ENCODE data around the gene FNDC5. TPM values are rescaled to one million over a fixed set of nuclear protein-coding genes. Genes with fewer than 3 reads are reported as not detected.

The FNDC5 gene
- total and polyA plus RNA-seq, 10 of the 15 experiments (the other 5 are each of a cell fraction or from before 2014, with no cell fraction given), result 0.01 to 0.29 (median 0.19) TPM; not detected in 4

GRCh38 chr1:32891630-32892029 is 20.9 kb upstream of the FNDC5 start:
- no peak overlapping the region for H3K9ac ChIP-seq (ENCODE audit: control insufficient read depth, insufficient read depth, low read length)
- FAIRE-seq, result peak; percentile 44
- H2AFZ ChIP-seq (ENCODE audit: control insufficient read depth, low read depth, low read length), result no peak overlapping the region
- ATAC-seq, result no peak
- H4K20me1 ChIP-seq (ENCODE audit: control insufficient read depth, insufficient read depth), result no peaks in the 10 kb centered on the region
- no peaks in the 10 kb centered on the region for H3K79me2 ChIP-seq (ENCODE audit: control insufficient read depth, insufficient read depth, low read length)
- POLR2A ChIA-PET, result no interaction called here
- SMC1A ChIA-PET (ENCODE audit: uncharacterized antibody, unreplicated experiment), result no interaction called here
- WGBS (ENCODE audit: insufficient coverage, insufficient replicate concordance, low lambda C conversion rate, missing lambda C conversion rate), result 43% methylated on average over 3 of the region's 3 CpGs
- H3K4me3 ChIP-seq, result no peak overlapping the region
- in situ Hi-C loops (cut with MboI) (no loop called here), intact Hi-C loops (cut with micrococcal nuclease; ENCODE audit: unreplicated experiment) (no loop called here)
- CTCF ChIA-PET, result interaction anchor here (1.0 to 6.5 kb wide), 3 partner anchors 10 to 266 kb away, joined by 3 to 36 read pairs (median 4); partner anchors contain the start of gene TMEM54
- H3K36me3 ChIP-seq (ENCODE audit: control insufficient read depth in 2 of 2, insufficient read depth in 2 of 2, low read length in 1 of 2), result no peaks in the 10 kb centered on the region
- no peaks in the 10 kb centered on the region; the same call in 2 of the 3 replicates for H3K9me3 ChIP-seq (replicated peaks; ENCODE audit: control insufficient read depth, insufficient read depth, low read length)
- RAD21 ChIA-PET (ENCODE audit: unreplicated experiment), result interaction anchor here (1.0 to 1.3 kb wide), 2 partner anchors 163 to 179 kb away, joined by 3 to 4 read pairs; no protein-coding TSS in a partner anchor
- BruUV-seq (replicated peaks), result no TSS peak
- no peaks in the 10 kb centered on the region for H3K4me1 ChIP-seq (ENCODE audit: control insufficient read depth, insufficient read depth, low read length)
- no peak for DNase-seq (ENCODE audit: low read depth, low spot score)
- H3K27ac ChIP-seq (ENCODE audit: control insufficient read depth, insufficient read depth), result no peak overlapping the region
- H3K4me2 ChIP-seq (ENCODE audit: control insufficient read depth, insufficient read depth), result no peak overlapping the region
- peaks cover 12 to 18% of the 10 kb centered on the region in 2 experiments for H3K27me3 ChIP-seq (replicated peaks in 1 of 2; ENCODE audit: control insufficient read depth in 2 of 2, insufficient read depth in 2 of 2, low read length in 1 of 2)
- TF ChIP-seq STAT1 (conservative IDR thresholded peaks at IDR 0.05) (no peak), TCF3 (IDR thresholded peaks at IDR 0.05; ENCODE audit: borderline replicate concordance, insufficient read depth, low read depth, low read length) (no peak), RELA (IDR thresholded peaks at IDR 0.05; ENCODE audit: borderline replicate concordance, partially characterized antibody) (no peak), CBFB (IDR thresholded peaks at IDR 0.05; ENCODE audit: low read depth) (no peak), MXI1 (IDR thresholded peaks at IDR 0.05; ENCODE audit: low read depth, low read length) (no peak), MTA2 (IDR thresholded peaks at IDR 0.05; ENCODE audit: low read depth) (no peak), SIX5 (IDR thresholded peaks at IDR 0.05; ENCODE audit: low read depth, low read length, severe bottlenecking) (no peak), POLR2A (IDR thresholded peaks at IDR 0.05; ENCODE audit: low read depth, low read length) (no peak), STAT3 (IDR thresholded peaks at IDR 0.05; ENCODE audit: low read depth, low read length) (no peak), HDAC2 (IDR thresholded peaks at IDR 0.05) (no peak), NRF1 (conservative IDR thresholded peaks at IDR 0.05; ENCODE audit: low read depth, low read length) (no peak), NR2C1 (IDR thresholded peaks at IDR 0.05) (no peak), NFYB (IDR thresholded peaks at IDR 0.05; ENCODE audit: insufficient read depth, low read depth, low read length) (no peak), CBX5 (IDR thresholded peaks at IDR 0.05; ENCODE audit: low read depth) (no peak), IRF4 (IDR thresholded peaks at IDR 0.05; ENCODE audit: low read depth, low read length) (no peak), EZH2 (IDR thresholded peaks at IDR 0.05; ENCODE audit: borderline replicate concordance, control insufficient read depth, low read depth, low read length) (no peak)
- TF ChIP-seq, protein P1, sequence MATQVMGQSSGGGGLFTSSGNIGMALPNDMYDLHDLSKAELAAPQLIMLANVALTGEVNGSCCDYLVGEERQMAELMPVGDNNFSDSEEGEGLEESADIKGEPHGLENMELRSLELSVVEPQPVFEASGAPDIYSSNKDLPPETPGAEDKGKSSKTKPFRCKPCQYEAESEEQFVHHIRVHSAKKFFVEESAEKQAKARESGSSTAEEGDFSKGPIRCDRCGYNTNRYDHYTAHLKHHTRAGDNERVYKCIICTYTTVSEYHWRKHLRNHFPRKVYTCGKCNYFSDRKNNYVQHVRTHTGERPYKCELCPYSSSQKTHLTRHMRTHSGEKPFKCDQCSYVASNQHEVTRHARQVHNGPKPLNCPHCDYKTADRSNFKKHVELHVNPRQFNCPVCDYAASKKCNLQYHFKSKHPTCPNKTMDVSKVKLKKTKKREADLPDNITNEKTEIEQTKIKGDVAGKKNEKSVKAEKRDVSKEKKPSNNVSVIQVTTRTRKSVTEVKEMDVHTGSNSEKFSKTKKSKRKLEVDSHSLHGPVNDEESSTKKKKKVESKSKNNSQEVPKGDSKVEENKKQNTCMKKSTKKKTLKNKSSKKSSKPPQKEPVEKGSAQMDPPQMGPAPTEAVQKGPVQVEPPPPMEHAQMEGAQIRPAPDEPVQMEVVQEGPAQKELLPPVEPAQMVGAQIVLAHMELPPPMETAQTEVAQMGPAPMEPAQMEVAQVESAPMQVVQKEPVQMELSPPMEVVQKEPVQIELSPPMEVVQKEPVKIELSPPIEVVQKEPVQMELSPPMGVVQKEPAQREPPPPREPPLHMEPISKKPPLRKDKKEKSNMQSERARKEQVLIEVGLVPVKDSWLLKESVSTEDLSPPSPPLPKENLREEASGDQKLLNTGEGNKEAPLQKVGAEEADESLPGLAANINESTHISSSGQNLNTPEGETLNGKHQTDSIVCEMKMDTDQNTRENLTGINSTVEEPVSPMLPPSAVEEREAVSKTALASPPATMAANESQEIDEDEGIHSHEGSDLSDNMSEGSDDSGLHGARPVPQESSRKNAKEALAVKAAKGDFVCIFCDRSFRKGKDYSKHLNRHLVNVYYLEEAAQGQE (IDR thresholded peaks at IDR 0.05; ENCODE audit: low read depth, low read length), result no peak
- TF ChIP-seq, protein P2, sequence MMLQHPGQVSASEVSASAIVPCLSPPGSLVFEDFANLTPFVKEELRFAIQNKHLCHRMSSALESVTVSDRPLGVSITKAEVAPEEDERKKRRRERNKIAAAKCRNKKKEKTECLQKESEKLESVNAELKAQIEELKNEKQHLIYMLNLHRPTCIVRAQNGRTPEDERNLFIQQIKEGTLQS (IDR thresholded peaks at IDR 0.05; ENCODE audit: borderline replicate concordance, extremely low read depth, low read depth, low read length), result no peak
- TF ChIP-seq, protein P3, sequence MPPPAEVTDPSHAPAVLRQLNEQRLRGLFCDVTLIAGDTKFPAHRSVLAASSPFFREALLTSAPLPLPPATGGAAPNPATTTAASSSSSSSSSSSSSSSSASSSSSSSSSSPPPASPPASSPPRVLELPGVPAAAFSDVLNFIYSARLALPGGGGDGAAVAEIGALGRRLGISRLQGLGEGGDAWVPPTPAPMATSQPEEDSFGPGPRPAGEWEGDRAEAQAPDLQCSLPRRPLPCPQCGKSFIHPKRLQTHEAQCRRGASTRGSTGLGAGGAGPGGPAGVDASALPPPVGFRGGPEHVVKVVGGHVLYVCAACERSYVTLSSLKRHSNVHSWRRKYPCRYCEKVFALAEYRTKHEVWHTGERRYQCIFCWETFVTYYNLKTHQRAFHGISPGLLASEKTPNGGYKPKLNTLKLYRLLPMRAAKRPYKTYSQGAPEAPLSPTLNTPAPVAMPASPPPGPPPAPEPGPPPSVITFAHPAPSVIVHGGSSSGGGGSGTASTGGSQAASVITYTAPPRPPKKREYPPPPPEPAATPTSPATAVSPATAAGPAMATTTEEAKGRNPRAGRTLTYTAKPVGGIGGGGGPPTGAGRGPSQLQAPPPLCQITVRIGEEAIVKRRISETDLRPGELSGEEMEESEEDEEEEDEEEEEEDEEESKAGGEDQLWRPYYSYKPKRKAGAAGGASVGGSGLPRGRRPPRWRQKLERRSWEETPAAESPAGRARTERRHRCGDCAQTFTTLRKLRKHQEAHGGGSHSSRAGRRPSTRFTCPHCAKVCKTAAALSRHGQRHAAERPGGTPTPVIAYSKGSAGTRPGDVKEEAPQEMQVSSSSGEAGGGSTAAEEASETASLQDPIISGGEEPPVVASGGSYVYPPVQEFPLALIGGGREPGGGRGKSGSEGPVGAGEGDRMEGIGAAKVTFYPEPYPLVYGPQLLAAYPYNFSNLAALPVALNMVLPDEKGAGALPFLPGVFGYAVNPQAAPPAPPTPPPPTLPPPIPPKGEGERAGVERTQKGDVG (CRISPR knock-in tag; IDR thresholded peaks at IDR 0.05), result no peak

Measured in GM12878 (cell line).